SW480 (cell line): ENCODE results near the gene XPNPEP1.

ENCODE experiments used
- DNase-seq: peaks from one replicate; pipeline ENCODE4 v3.0.0-alpha.2; 2016; ENCODE audit warnings: low spot score

The XPNPEP1 gene

DNA sequence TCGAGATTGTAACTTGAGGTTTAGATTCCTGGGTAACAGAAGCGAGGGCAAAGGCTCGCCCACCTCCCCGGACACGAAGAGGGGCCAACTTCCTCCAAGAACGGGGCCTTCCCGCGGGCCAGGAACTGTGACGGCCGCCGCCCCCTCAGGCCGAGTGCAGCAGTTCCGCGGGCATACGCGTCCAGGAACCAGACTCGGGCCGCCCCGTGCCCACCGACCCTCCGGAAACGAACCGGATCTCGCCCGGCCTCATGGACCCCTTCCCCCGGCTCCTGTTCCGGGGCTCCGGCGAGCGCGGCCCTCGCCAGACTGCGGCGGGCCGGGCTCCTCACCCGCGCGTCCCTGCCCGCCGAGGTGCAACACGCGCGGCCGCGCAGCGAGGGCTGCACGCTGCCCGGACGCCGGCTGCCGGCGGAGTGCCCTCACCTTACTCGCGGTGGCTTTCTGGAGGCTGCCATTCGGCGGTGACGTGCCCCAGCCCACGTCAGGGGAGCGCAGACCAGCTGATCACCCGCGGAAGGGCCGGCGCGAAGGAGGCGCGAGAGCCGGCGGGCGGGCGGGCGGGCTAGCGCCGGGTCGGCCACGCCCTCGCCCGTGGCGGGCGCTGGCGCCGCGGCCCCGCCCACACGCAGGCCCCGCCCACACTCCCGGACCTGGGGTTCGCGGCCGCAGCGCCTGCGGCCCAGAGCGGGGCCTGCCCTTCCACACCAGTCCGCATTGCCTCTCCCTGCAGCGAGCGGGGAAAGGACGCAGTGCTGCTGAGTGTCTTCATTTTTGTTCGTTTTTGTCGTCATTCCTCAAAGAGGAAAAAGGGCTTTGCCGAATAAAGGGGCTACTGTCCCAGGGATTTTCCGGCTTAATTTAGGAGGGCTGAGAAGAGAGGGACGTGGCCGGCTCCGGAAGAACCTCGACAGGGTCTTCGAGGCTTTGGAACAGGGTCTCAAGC is at the start of gene XPNPEP1:
Gene XPNPEP1, minus strand, starts transcription at position 536 of the 946 bp plus-strand sequence. Its CDS starts 78 bp downstream, at position 458.
- peak; percentile 83 for DNase-seq

DNA sequence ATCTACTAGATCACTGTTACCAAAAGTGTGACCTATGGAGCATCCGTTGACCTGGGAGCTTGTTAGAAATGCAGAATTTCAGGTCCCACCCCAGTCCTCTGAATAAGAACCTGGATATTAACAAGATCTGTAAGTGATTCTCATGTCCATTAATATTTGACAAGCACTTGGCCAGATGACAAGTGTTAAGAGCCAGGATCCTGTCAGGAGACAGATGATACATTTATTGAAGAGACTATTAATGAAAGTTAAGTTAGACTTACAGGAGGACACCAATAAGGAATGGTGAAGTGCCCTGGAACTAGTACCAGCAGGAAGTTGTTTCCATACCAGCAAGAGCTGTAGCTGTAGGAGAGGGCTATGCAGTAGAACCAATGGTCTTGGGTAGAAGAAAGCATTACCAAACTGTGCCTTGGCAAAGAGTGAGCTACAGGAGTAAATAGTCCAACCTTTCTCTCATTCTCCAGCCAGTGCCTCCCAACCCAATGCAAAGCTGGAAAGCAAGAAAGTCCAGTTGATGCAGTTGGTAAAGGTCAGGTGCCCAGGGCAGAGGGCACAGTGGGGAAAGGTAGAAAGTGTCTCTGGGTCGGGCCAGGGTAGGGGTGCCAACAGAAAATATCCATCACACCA is 49.2 kb upstream of the XPNPEP1 start:
- DNase-seq, result no peak

DNA sequence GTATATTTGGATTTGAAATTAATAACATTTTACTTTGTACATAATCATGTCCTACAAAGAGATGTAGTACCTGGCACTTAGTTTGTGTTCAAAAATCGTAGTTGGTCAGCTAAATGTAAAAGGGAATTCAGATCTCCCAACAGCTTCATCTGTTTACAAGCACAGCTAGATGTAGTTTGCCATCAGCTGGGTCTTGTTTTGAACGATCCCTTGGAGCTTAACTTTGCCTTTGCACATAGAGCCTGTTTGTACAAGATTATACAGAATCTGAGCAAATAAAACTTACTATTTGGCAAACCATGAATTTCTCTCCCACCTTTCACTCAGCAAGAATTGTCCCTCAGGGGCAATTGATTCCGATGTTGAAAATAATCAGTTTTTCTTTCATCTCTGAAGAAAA is 48.3 kb upstream of the XPNPEP1 start:
- DNase-seq, result no peak

DNA sequence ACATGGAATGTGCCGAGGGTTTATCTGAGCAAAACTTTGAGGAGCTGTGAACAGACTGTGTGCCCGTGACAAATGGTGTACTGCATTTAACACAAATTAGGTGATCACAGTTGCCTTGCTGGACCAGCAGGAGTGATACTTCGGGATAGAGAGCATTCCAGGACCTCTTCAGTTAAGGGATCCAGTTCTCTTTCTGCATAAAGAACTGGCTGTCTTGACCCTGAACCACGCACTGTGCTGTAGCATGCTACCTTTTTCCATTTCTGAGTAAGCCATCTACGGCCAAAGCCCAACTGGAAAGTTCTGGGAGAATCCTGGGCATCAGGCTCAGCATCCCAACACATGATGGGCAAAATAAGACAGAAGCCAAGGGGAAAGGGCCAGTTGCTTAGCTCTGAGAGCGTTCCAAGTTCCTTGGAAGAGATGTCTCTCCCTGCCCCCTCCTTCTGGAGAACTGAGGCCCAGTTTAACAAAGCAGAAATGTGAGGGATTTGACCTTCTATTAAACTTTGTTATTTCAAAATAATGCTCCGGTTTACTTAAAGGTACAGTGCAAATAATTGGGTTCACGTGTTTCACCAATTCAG is 46.5 kb upstream of the XPNPEP1 start:
- DNase-seq, result no peak

DNA sequence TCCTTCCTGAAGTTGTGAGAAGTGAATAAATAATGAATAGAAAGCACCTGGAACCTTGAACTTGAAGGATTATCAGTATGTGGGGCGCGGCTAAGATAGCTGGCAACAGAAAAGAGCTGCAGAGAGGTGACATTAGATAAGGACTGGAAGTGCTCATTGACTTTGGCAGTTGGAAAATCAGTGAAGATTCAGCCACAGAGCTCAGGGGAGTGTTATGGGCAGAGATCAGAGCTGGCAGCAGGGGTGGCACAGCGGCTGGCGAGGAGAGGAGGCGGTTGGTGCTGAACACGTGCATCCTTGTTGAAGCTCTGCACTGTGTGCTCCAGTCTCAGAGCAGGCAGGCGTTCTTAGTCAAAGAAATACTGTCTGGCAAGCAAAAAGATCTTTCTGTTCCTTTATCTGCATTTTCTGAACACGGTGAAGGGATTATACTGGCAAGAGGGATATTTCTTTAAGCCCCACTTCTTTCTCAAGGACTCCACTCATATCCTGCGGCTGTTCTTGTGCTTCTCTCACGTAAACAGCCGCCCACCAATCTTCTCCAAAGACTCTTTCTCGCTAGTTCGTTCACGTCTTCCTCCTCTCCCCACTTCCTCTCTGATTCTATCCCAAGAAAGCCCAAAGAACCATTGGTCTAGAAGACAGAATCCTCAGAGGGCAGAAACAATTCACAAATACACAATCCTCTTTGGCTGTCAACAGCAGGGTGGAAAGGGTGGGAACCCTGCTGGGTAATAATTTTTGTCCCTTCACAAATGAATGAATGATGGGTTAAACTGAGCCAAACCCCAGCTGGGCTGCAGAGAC is 45.8 kb upstream of the XPNPEP1 start:
- no peak for DNase-seq

DNA sequence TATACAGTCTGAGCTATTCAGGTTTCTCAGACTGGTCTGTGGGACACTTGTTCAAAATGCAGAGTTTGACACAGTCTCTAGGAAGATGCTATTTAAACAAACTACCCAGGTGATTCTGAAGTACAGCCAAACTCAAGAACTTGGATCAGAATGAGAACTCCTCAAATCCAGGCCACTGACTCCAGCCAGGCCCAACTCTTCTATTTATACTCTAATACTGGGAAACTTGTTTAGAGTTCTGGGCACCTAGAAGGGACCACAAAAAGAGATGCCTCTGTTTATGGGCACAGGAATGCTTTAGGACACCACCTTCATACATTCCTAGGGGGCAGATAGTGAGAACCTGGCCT is 44.4 kb upstream of the XPNPEP1 start:
- DNase-seq, result no peak

DNA sequence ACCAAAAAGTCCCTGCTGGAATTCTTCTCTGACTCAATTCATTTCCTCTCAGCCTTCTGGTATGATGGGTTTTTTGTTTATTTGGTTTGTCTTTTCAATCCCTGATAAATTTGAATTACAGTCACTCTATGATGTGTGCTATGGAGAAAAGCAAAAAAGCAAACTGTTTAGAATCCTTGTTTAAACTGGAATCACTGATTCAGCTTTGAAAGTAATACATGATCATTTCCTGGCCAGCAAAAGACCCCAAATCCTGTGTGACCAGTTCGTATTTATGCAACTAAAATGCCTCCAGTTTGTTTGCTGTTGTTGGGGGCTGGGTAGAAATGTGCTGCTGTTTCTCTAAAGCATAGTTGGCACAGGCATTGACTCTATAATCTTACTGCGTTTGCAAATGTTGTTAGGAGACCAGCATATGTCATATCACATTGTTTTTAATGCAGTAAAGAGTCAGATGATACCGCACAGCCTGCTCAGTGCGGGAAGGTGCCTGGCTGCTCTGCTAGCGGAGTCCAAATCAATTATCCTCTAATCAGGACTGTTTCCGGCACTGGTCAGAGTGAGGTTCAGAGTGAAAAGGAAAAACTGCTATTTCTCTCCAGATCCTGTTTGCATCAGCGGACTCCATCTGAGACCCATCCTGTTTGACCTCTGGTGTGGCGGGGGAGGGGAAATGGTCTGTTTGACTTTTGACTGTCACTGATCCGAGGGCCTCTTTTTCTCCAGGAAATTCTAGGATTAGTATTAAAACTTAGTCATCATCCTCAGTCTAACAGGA is 43.8 kb upstream of the XPNPEP1 start:
- DNase-seq, result no peak

DNA sequence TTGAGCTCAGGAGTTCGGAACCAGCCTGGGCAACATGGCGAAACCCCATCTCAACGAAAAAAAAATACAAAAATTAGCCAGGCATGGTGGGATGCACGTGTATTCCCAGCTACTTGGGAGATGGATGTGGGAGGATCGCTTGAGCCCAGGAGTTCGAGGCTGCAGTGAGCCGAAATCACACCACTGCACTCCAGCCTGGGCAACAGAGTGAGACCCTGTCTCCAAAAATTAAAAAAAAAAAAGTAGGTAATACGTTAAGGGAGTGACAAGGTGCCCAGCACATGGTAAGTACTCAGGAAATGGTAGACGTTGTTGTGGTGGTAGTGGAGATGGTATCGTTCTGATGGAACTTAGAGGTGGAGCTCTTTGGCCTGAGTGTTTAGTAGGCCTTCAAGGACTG is 41.0 kb upstream of the XPNPEP1 start:
- no peak for DNase-seq

DNA sequence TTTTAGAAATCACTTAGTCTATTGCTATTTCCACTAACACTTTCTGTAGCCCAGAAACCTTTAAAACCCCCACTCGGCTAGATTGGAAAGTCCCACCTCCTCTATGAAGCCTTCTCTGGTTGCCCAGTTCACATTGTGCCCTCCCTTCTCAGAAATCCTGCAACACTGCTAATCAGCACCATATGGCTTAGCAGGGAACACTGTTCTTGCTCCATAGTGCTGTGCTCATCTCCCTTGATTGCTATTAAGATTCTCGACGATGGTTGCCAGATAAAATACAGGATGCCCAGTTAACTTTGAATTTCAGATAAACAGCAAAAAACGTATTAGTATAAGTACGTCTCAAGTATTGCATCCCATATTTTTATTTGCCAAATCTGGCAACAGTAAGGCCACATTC is 40.1 kb upstream of the XPNPEP1 start:
- DNase-seq, result no peak

DNA sequence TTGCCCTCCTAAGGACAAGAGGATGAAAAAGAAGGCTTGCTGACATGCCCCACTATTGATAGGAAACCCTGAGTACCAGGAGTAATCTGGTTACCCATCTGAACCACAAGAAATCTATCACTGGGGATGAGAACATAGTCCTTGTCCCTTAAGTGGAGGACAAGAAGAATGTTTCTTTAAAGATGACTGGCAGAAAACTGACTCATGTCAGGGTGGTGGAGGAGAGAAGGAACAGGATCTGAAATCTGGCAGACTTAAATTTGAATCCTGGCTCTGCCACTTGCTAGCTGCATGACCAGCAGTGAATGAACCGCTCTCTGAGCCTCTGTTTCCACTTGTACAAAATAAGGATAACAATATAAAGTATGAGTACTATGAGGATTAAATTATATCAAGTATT is 38.9 kb upstream of the XPNPEP1 start:
- no peak for DNase-seq

DNA sequence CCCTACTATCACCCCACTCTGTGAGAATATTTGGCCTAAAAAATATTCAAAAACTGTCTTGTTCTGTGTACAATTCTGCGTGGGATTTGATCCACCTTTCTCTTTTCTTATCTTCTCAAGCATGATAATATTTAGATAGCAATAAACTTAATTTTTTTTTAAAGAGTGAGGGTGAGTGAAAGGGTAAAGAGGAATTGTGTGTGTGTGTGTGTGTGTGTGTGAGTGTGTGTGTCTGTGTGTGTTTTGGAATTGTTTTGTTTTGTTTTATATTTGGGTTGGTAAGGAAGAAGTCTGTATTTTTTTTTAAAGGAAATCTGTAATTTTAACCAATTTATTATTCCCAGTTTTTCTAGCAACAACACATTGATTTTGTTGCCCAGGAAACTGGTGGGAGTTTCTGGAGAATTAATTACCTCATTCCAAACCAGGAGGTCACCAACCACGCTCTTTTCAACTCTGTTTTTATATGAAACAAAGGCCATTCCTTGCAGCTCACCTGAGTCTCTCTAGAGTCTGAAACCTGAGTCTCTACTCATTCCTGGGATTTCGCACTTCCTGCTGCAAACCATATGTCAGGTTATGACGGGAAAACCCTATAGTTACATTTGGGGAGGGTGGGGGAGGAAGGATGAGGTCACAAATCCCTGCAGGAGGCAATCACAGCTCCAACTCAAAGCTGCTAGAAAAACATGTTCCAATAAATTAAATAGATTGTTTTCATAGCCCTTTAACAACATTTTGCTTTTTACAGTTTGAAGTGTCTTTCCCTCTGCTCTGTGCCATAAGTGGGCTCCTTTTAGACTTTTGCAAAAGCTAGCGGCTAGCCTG is 38.1 kb upstream of the XPNPEP1 start:
- DNase-seq, result peak; percentile 48

DNA sequence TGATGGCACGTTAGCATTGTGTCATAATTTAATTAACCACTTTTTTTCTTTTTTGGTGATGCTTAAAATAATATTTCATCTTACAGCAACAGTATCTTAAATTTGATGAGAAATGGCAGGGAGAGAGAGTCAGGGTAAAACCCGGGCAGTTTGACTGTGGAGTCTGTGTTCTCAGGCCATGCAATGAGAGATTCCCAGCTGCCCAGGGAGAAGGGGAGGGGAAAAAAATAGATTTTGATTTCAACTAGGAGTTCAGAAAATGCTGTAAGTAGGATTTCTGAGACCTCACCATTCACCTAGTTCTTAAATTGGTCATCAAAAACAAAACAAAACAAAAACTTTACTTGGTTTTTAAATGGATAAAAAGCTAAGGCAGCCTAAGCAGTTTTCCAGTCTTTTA is 37.4 kb upstream of the XPNPEP1 start:
- no peak for DNase-seq

DNA sequence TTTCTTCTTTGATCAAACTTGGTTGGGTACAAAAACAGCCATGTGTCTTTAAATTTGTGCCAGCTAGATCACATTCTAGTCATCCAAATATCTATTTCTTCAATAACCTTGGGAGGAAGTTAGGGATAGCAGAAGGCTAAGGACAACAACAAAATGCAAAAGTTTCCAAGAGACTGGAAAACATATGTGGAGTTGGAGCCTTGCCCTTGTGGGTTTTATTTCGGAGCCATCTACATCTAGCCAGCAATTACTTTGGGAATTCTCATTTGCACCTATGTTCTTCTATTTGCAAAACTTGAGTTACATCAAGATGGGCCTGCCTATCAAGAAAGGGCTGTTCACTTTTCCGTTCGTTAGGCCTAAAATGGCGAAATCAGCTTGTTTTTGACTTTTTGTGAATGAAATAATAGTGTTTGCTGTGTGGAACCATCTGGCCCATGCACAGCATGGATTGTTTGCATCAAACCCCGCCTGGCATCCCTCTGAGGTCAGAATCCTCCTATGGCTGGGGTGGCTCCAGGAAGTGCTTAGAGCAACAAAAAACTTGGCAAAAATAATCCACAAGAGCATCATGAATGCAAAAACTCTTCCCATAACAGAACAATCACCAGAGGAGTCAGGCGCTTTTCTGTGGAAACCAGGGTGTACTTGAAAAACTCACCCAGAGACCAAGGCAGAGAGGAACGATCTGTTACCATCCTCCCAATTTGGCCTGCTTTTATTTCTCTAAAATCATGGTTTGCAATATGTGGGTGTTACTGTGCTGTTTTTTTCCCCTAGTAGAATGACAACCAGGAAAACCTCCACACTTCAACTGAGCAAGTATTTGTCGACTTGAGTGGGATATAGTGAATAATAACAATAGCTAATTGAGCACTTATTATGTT is 36.2 kb upstream of the XPNPEP1 start:
- no peak for DNase-seq

DNA sequence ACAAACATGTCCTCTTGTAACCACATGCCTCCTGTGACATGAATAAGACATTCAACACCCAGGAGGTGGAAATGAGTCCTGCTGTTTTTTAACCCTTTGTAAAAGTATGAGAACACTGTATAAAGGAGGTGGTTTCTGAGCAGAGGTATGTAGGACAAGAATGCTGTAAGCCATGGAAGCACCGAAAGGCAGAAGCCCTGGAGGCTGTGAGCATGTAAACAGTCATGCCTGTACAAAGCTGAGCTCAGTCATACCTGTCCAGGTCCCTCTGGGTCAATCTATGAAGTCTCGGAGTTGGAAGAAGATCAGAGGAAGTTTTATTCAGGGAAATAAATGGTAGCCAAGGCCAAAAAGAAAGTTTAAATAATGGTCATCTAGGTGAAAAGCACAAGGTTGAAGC is 34.7 kb upstream of the XPNPEP1 start:
- no peak for DNase-seq

DNA sequence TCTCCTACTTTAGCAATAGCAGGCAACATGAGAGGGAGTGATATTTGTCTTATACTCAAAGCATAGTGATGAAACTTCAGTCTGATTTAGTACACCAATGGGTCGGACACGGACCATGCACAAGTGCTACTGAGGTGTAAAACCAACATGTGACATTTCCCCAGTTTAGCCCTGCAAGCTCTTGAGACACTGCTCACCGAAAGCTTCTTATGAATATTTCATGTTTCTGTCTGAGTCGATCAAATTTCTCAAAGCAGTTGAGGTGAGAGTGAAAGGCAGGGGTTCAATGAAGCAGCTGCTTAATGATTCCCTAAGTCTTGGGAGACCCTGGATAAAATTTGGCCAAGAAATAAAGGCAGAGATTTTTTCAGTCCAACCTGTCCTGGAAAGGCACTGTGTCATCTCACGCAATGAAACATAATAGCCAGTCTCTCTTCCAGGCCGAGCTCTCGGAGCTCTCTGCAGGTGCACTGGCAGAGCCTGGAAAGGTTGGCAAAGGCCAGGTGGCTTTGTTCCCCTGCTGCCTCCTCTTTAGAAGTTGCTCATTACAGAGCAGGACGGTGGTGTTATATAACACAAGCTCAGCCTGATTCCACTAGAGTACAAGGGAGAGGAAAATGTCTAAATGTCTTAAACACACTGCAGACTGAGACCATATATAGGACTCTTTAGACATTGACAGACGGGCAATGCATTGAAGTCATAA is 33.9 kb upstream of the XPNPEP1 start:
- no peak for DNase-seq

DNA sequence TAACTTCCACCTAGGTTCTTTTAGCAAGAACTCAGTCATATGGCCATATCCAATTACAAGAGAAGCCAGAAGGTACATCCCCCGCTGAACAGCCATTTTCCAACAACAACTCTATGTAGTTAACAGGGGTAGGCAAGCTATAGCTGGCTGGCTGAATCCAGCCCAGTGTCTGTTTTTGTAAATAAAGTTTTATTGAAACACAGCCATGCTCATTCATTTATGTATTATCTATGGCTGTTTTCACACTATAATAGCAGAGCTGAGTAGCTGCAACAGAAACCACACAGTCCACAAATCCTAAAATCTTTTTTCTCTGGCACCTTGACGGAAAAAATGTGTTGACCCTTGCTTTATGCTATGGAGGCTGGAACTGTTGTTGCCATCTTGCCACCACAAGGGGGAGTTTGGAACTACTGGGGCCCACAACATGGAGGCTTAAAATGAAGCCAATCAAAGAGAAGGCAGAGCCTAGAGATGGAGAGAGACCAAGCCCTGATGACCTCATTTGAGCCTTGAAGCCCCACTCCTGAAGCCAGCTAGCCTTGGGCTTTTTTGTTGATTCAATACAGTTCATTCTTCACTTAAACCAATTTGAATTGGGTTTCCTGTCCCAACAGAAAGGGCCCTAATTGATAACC is 33.3 kb upstream of the XPNPEP1 start:
- DNase-seq, result peak; percentile 50

DNA sequence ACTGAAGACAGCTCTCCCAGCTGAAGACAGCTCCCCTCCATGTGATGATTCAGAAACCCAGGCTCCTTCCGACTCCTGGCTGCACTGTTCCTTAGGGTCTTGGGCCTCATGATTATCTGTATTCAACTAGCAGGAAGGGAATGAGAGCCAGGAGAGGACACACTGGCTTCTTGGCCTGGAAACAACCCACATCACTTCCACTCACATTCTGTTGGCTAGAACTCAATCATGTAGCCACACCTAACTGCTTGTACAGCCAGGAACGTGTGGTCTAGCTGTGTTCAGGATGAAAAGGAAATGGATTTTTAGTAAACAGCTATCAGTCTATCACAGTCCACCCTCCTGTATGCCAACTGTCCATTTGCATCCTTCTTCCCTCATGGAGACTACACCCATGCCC is 30.5 kb upstream of the XPNPEP1 start:
- no peak for DNase-seq

DNA sequence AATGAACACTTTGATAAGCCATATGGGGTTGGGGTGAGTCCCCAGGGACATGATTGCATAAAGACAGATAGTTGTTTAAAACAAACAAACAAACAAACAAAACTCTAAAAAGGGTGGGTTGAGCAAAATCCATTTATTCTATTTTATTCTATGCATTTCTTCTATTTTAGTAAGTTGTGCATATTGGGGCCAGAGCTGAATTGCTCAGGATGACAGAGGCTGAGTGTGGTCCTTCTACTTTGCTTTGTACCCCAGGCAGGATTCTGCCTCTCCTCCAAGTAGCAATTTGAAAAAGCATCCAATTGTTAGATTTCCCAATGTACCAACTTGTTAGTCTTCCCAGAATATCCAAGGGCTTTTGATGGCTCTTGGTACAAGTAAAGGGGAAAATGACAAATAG is 29.2 kb upstream of the XPNPEP1 start:
- no peak for DNase-seq
